ENCODE measurements around the gene COL4A1.

DNA sequence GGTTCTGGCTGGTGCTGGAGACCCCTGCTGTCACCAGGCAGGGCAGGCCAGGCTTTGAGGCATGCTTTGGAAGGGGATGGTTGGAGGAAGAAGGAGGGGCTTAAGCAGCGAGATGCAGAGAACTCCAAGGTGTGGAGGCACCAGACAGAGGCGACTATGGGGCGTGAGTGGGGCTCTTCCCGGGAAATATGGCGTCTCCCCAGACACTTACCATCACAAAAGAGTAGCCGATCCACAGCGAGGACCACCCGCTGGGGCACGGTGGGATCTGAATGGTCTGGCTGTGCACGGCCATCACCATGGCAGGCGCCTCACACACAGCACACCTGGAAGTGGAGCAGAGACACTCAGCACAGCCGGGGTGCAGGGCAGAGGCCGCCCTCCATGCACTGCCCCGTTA is 151.9 kb downstream of the COL4A1 start:
- no peak for TF ChIP-seq EZH2phosphoT487 (IDR thresholded peaks at IDR 0.05; ENCODE audit: insufficient read depth, low read depth)
- no peak for TF ChIP-seq EZH2 (IDR thresholded peaks at IDR 0.05; ENCODE audit: insufficient read depth, poor library complexity, severe bottlenecking)

Measured in GM23248 (cell line).